GM21390 (cell line): Measurements from ENCODE around the gene C1orf105.

Experiments used
- ATAC-seq: cut with Tn5 transposase; IDR thresholded peaks from one replicate; pipeline ENCODE4 v1.9.1; 2021; ENCODE audit not compliant: unreplicated experiment

C1orf105 gene

GRCh38 chr1:172456344-172456769 is 35.9 kb downstream of the C1orf105 start:
- no peak for ATAC-seq

GRCh38 chr1:172457479-172458130 is 37.1 kb downstream of the C1orf105 start:
- ATAC-seq = no peak

- no peak for ATAC-seq
Measured at GRCh38 chr1:172460177-172460576, 39.7 kb downstream of the C1orf105 start.

GRCh38 chr1:172460887-172461315 is 40.4 kb downstream of the C1orf105 start:
- ATAC-seq = no peak

- no peak for ATAC-seq
Measured at GRCh38 chr1:172465617-172466016, 45.1 kb downstream of the C1orf105 start.

- ATAC-seq = no peak
Measured at GRCh38 chr1:172466795-172467407, 46.4 kb downstream of the C1orf105 start.

- no peak for ATAC-seq
Measured at GRCh38 chr1:172467446-172467845, 47.0 kb downstream of the C1orf105 start.

- ATAC-seq = no peak
Measured at GRCh38 chr1:172468296-172468695, 47.8 kb downstream of the C1orf105 start.

- no peak for ATAC-seq
Measured at GRCh38 chr1:172469717-172470116, 49.2 kb downstream of the C1orf105 start.

- ATAC-seq = no peak
Measured at GRCh38 chr1:172470149-172470548, 49.7 kb downstream of the C1orf105 start.

- ATAC-seq = no peak
Measured at GRCh38 chr1:172471666-172472065, 51.2 kb downstream of the C1orf105 start.

- ATAC-seq = no peak
Measured at GRCh38 chr1:172472495-172472894, 52.0 kb downstream of the C1orf105 start.

GRCh38 chr1:172473302-172473701 is 52.8 kb downstream of the C1orf105 start:
- ATAC-seq = no peak

- ATAC-seq = no peak
Measured at GRCh38 chr1:172473842-172474241, 53.4 kb downstream of the C1orf105 start.

- no peak for ATAC-seq
Measured at GRCh38 chr1:172476218-172476811, 55.8 kb downstream of the C1orf105 start.

- ATAC-seq = no peak
Measured at GRCh38 chr1:172477216-172477615, 56.7 kb downstream of the C1orf105 start.

- ATAC-seq = no peak
Measured at GRCh38 chr1:172477741-172478140, 57.3 kb downstream of the C1orf105 start.

- ATAC-seq = no peak
Measured at GRCh38 chr1:172478485-172478884, 58.0 kb downstream of the C1orf105 start.

GRCh38 chr1:172480431-172480830 is 59.9 kb downstream of the C1orf105 start:
- no peak for ATAC-seq

- no peak for ATAC-seq
Measured at GRCh38 chr1:172482044-172482443, 61.6 kb downstream of the C1orf105 start.

GRCh38 chr1:172483448-172483847 is 63.0 kb downstream of the C1orf105 start:
- ATAC-seq = no peak

GRCh38 chr1:172484252-172484651 is 63.8 kb downstream of the C1orf105 start:
- ATAC-seq = no peak
